AG09309 (cell line): ENCODE data around the gene NLRP10.

Experiments
- DNase-seq: peaks from one replicate; pipeline ENCODE4 v3.0.0-alpha.2; 2010; ENCODE audit warnings: low read depth
- H3K4me3 ChIP-seq: 2 replicates; pipeline ENCODE4 v1.5.1; 2011; ENCODE audit warnings: mild to moderate bottlenecking, low read depth, low read length, moderate library complexity; ENCODE audit not compliant: control insufficient read depth
- TF ChIP-seq, protein P1 (sequence below): IDR thresholded peaks from 2 replicates; pipeline ENCODE4 v1.5.1; 2011; ENCODE audit warnings: mild to moderate bottlenecking, low read depth, low read length, inconsistent platforms; ENCODE audit not compliant: insufficient read depth, control insufficient read depth; ENCODE audit errors: missing control alignments

NLRP10 gene

DNA sequence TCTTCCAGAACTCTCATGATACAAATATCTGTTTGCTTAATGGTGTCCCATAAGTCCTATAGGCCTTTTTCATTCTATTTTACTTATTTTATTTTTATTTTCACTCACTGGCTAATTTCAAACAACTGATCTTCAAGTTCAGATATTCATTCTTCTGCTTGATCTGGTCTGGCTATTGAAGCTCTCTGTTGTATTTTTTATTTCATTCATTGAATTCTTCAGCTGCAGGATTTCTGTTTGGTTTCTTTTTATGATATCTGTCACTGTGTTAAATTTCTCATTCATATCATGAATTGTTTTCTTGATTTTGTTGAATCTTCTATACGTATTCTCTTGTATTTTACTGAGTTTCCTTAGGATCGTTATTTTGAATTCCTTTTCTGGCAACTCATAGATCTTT is 21.1 kb downstream of the NLRP10 start:
- no peak overlapping the region for H3K4me3 ChIP-seq
- DNase-seq = no peak
- TF ChIP-seq, protein P1, sequence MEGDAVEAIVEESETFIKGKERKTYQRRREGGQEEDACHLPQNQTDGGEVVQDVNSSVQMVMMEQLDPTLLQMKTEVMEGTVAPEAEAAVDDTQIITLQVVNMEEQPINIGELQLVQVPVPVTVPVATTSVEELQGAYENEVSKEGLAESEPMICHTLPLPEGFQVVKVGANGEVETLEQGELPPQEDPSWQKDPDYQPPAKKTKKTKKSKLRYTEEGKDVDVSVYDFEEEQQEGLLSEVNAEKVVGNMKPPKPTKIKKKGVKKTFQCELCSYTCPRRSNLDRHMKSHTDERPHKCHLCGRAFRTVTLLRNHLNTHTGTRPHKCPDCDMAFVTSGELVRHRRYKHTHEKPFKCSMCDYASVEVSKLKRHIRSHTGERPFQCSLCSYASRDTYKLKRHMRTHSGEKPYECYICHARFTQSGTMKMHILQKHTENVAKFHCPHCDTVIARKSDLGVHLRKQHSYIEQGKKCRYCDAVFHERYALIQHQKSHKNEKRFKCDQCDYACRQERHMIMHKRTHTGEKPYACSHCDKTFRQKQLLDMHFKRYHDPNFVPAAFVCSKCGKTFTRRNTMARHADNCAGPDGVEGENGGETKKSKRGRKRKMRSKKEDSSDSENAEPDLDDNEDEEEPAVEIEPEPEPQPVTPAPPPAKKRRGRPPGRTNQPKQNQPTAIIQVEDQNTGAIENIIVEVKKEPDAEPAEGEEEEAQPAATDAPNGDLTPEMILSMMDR = no peak

DNA sequence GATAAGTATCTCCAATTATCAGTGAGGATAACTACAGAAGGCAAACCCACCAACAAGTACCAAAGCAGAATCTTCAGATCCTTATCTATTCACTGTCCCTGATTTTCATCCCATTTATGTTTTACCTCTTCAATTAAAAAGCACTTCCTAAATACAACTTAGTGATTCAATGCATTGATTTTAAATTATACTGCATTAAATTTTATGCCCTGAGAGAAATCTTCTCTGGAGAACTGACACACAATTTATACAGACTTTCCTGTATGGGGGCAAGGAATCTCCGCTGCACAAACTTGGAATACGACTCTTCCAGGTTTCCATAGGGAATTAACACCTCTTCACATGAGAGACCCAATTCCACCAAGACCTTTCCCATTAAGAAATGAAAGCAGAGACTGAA is 23.6 kb downstream of the NLRP10 start, which contains the start of gene OR10A3:
Gene OR10A3, minus strand, starts transcription at position 101 of the 400 bp plus-strand sequence. CDS start 2,188 bp downstream, outside the sequence.
- TF ChIP-seq, protein P1 = no peak
- H3K4me3 ChIP-seq = no peak within 1 kb of the TSS
- DNase-seq = no peak

DNA sequence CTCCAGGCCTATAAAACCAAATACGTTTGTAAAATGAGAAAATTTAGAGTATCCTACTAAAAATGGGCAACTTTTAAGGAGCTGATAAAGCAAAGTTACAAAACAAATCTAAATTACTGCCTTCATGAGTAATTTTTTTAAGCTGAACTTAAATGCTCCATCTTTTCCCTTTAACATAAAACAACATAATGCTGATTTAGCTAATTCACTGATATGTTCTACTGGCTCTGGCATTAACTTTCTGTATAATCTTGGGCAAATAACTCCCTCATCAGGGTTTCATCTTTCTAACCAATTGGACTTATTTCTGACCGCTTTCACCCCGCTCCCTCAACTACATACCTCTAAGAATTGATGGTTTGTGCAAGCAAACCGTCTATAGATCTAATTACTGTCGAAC is 24.1 kb downstream of the NLRP10 start:
- no peak overlapping the region for H3K4me3 ChIP-seq
- no peak for DNase-seq
- TF ChIP-seq, protein P1 = no peak

- no peak overlapping the region for H3K4me3 ChIP-seq
- DNase-seq = no peak
- TF ChIP-seq, protein P1 = no peak
Observed at GRCh38 chr11:7936615-7937014, 28.6 kb downstream of the NLRP10 start.

DNA sequence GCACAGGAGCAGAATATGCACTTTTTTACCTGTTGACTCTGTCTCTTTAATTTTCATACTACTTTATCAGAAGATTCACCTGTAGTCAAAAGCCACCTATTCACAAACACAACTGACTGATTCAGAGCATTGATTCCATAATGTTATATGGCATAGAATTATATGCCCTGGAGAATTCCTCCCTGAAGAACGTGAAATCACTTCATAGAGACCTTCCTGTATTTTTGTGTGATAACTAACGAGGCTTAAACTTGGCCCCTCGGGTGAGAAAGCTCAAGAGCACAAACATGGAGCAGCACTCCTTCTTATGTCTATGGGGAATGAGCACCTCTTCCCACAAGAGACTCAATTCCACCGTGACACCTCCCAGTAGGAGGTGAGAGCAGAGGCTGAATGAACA is 34.1 kb downstream of the NLRP10 start, which contains the start of gene OR10A6:
Gene OR10A6, minus strand, starts transcription at position 101 of the 400 bp plus-strand sequence. CDS start 2,606 bp downstream, outside the sequence.
- H3K4me3 ChIP-seq = no peak within 1 kb of the TSS
- DNase-seq = no peak
- TF ChIP-seq, protein P1 = no peak

DNA sequence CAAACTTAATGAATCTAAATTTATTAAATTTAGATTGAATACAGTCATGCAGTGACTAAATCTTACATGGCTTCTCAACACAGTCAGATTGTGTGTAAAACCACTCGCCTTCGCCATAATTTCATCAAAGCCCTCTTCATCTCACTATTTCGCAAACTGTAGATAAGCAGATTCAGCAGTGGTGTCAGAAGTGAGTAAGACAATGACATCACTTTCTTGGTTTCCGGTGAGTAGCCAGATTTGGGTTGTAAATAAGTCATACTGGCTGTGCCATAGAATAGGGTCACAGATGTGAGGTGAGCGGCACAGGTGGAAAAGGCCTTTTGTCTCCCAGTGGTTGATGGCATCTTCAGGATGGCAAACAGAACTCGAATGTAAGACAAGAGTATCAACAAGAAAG is 37.6 kb downstream of the NLRP10 start:
- TF ChIP-seq, protein P1 = no peak
- no peak overlapping the region for H3K4me3 ChIP-seq
- peak; percentile 16 for DNase-seq

DNA sequence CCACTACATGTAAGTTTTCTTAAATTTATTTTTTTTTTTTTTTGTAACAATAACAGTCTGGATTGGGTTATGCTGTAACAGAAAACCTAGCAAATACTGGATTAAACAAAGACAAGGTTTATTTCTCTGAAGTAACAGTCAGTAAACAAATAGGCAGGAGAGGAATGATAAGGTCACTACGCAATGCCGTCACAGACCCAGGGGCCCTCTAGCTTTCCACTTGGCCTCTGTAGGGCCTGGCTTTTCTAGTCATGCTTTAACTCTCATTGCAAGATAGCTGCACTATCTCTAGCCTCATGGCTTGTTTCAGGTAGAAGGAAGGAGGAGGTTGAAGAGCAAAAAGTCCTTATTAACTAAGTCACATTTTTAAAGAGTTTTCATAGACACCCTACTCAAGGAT is 40.7 kb downstream of the NLRP10 start:
- no peak overlapping the region for H3K4me3 ChIP-seq
- DNase-seq = no peak
- TF ChIP-seq, protein P1 = no peak
